DND-41 (cell line): ENCODE measurements around the gene CREB3L2.

Experiments used
- EZH2 ChIP-seq: IDR thresholded peaks from 3 replicates; pipeline ENCODE4 v1.6.1; 2012; ENCODE audit warnings: borderline replicate concordance, low read depth, mild to moderate bottlenecking, moderate library complexity, low read length, inconsistent platforms; ENCODE audit not compliant: severe bottlenecking
- TF ChIP-seq, protein P1 (sequence below): IDR thresholded peaks from 2 replicates; pipeline ENCODE4 v1.5.1; 2012; ENCODE audit warnings: borderline replicate concordance, low read length, moderate library complexity, mild to moderate bottlenecking; ENCODE audit not compliant: poor library complexity, severe bottlenecking; ENCODE audit errors: extremely low read depth

- TF ChIP-seq, protein P1, sequence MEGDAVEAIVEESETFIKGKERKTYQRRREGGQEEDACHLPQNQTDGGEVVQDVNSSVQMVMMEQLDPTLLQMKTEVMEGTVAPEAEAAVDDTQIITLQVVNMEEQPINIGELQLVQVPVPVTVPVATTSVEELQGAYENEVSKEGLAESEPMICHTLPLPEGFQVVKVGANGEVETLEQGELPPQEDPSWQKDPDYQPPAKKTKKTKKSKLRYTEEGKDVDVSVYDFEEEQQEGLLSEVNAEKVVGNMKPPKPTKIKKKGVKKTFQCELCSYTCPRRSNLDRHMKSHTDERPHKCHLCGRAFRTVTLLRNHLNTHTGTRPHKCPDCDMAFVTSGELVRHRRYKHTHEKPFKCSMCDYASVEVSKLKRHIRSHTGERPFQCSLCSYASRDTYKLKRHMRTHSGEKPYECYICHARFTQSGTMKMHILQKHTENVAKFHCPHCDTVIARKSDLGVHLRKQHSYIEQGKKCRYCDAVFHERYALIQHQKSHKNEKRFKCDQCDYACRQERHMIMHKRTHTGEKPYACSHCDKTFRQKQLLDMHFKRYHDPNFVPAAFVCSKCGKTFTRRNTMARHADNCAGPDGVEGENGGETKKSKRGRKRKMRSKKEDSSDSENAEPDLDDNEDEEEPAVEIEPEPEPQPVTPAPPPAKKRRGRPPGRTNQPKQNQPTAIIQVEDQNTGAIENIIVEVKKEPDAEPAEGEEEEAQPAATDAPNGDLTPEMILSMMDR: no peak
- TF ChIP-seq EZH2: no peak
Observed at GRCh38 chr7:137904833-137905232, 97.1 kb downstream of the CREB3L2 start.
